ENCODE data around the gene CCDC183.

DNA sequence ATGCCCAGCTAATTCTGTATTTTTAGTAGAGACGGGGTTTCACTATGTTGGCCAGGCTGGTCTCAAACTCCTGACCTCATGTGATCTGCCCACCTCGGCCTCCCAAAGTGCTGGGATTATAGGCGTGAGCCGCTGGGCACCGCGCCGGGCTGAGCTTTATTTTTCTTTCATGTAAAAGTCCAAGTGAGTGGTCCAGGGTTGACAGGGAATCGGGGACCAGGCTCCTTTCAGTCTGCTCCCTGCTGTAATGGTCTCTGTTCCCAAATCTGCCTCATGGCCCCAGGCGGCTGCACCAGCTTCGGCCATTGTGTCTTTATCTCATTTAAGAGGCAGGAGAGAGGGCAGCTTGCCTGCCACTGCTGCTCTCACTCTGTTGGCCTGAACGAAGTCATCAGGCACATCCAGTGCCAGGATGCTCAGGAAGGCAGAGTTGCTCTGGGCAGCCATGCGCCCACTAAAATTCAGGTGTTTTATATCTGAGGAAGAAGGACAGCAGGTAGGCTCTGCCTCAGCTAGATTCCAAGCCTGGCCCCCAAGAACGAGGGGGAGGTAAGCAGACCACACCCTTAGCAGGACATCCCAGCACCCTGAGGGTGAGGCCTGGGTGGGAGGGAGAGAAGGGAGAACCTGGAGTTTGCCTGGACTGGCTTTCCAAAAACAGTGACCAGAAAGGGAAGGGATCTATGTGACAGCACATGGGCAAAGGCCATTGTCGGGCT, 1.7 kb upstream of the CCDC183 start:
- no peak for TF ChIP-seq YY1 (IDR thresholded peaks at IDR 0.05; ENCODE audit: insufficient read depth, insufficient read length)
- no peak for TF ChIP-seq ZNF274 (IDR thresholded peaks at IDR 0.05; ENCODE audit: low read depth, low read length)
- TF ChIP-seq SUZ12 (IDR thresholded peaks at IDR 0.05; ENCODE audit: extremely low read depth, insufficient read depth, insufficient read length) = no peak
